ENCODE measurements around the gene SOWAHB.
A peak's percentile ranks its signal among the peaks of the same experiment; 100 is the strongest.
"Not testable (repeated sequence)": the region's sequence is repeated elsewhere in the genome, so short reads cannot be mapped to it uniquely, and the experiment has no call there.

The SOWAHB gene

DNA sequence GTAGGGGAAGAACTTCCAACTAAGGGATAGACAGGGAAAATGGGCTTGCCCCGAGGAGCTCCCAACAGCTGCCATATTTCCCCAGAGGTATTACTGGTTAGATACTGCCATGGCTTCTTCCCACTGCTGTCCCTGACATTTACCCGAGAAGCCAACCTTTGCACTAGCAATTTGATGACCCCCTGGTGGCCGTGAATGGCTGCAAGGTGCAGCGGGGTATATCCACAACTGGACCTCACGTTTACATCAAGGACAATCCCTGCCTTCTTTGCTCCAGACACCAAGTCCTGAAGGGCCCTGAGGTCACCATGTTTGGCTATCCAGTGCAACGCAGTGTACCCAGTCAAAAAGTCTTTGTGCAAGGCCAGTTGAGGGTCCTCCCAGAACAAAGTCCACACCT is 2.3 kb downstream of the SOWAHB start:
- DNase-seq (ENCODE audit: low spot score), result no peak

DNA sequence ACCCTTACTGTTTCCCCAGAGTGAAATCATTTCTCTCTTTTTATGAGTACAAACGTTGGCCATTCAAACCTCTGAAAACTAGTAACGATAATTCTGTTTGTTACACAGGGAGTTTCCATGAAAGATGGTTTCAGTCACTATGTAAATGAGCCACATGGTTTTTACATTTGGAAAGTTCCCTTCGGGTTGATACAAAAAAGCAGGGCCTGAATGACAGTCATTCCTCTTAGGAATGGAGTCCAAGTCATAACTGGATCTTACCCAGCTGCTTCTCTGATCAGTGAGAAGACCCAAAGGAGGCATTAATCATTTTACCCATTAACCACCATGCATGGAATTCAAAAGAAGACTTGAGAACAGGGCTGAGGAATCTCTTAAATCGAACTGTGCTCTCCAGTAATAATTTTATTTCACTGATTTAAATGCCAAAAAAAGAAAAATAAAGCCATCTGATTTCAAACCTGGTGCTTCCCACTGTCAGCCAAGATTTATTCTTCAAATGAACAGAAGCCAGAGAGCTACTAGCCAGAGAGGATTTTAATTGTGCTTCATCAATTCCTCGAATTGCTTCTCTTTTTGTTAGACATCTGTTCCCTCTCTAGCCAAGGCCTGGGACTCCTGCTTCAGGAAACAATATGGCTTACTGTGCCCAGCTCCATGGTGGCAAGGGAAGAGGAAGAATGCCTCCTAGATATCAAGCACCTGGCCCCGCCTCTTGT is 3.2 kb downstream of the SOWAHB start:
- DNase-seq (ENCODE audit: low spot score), result no peak

GRCh38 chr4:76892601-76893000 is 5.3 kb downstream of the SOWAHB start:
- DNase-seq (ENCODE audit: low spot score), result no peak

- DNase-seq (ENCODE audit: low spot score), result no peak
These were observed 5.9 kb downstream of the SOWAHB start for GRCh38 chr4:76892001-76892400.

DNA sequence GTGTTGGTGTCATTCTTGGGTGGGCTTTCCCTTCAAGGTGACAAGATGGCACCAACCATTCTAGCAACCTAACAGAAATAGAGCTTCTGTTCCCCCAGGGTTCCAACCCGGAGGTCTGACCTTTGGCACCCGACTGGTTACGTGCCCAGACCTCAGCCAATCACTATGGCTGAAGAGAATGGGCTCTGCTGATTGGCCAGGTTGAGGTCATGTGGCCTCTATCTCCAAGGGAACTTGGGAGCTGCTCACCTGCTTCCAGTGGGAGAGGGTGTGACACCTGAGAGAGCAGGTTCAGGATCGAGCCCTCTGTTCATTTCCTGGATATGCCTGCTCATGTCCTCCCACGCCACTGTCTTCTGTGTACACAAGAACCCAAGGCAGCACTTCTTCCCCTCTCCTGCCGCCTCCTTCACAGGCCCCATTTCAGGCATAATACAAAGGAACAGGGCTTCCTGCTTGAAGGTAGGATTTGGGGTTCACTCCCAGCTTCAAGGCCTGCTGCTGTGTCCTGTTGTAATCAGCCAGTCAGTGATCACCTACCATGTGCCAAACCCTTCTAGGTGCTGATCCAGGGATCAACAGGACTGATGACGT is 11.0 kb downstream of the SOWAHB start:
- no peak for DNase-seq (ENCODE audit: low spot score)

GRCh38 chr4:76886214-76886613 is 11.7 kb downstream of the SOWAHB start:
- no peak for DNase-seq (ENCODE audit: low spot score)

DNA sequence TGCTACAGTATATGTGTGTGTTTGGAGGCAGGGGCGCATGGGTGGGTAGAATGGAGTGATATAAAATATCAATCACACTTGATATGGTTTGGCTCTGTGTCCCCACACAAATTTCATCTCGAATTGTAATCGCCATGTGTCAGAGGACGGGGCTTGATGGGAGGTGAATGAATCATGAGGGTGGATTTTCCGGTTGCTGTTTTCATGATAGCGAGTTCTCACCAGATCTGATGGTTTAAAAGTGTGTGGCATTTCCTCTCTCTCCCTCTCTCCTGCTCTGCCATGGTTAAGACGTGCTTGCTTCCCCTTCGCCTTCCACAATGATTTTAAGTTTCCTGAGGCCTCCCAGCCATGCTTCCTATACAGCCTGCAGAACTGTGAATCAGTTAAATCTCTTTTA is 14.8 kb downstream of the SOWAHB start:
- no peak for DNase-seq (ENCODE audit: low spot score)

GRCh38 chr4:76882630-76883029 is 15.3 kb downstream of the SOWAHB start:
- DNase-seq (ENCODE audit: low spot score), result no peak

DNA sequence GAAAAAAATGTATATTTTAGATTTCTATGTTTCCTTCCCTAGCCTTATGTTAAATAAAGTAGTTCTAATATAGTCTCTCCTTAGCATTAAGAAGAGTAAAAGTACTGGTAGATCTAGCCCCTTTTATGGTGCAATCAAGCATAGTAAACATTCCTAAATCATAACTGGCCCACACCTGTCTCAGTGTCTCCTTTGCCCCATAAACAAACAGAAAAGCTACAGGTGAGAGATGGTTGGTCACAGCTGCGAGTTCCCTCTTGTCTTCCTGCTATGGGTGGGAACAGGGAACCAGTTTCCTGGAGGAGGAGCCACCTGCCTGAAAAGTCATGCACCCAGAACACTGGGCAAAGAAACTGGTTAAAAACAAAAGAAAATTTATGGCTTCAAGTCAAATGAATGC is 16.6 kb downstream of the SOWAHB start:
- DNase-seq (ENCODE audit: low spot score), result no peak

GRCh38 chr4:76879731-76880364 is 18.1 kb downstream of the SOWAHB start:
- no peak for DNase-seq (ENCODE audit: low spot score)

DNA sequence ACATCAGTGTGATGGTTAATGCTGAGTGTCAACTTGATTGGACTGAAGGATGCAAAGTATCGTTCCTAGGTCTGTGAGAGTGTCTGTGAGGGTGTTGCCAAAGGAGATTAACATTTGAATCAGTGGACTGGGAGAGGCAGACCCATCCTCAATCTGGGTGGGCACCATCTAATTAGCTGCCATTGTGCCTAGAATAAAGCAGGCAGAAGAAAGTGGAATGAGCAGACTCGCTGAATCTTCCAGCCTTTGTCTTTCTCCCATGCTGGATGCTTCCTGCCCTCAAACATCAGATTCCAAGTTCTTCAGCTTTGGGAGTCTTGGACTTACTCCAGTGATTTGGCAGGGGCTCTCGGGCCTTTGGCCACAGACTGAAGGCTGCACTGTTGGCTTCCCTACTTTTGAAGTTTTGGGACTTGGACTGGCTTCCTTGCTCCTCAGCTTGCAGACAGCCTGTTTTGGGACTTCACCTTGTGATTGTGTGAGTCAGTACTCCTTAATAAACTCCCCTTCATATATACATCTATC is 19.2 kb downstream of the SOWAHB start:
- DNase-seq (ENCODE audit: low spot score), result not testable (repeated sequence)

DNA sequence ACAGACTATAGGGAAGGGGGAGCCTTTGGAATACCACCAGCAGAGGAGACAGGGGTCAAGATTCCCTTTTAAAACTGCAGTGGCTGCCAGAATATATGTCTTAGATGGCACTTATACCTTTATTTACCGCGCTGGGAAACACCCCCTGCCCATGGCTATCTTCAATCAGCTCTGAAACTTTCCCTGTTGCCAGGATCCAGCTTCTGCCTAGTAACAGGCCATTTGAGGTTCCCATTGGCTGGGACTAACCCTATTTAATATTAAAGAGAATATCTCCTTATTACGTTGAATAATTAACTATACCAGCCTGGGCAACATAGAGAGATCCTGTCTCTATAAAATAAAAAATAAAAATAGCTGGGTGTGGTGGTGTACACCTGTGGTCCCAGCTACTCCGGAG is 23.8 kb downstream of the SOWAHB start:
- DNase-seq (ENCODE audit: low spot score), result no peak

DNA sequence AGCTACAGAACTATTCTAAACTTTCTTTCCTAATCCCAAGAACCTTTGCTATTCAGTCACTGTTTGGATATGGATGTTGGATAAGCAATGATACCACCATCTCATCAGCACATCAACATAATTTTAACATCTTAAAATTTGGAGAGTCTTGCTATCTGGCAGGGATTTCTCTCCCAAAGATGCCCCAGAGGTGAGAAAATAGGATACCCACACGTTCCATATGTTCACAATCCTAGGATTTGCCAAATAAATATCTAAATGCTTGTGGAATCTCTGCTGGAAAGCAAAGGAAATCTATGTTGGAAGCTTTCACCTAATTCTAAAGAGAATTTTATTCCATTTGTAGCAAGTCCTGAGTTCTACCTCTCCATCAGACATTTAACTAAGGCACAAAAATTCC is 24.4 kb downstream of the SOWAHB start:
- no peak for DNase-seq (ENCODE audit: low spot score)

DNA sequence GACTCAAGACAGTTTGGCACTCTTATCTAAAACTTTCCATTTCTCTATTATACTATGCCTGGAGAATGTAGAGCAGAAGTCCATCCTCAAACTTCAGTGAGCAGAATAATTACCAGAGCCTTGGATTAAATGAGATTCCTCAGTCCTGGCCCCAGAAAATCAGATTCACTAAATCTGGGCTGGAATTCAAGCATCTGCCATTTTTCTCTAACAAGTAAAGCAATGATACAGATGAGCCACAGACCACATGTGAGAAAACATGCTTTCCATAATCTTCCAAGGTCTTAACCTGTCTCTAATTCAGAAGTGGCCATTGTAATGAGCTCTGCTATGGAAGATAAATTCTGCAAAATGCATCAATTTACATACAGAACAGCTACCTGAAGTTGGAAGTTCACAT is 25.4 kb downstream of the SOWAHB start:
- no peak for DNase-seq (ENCODE audit: low spot score)

DNA sequence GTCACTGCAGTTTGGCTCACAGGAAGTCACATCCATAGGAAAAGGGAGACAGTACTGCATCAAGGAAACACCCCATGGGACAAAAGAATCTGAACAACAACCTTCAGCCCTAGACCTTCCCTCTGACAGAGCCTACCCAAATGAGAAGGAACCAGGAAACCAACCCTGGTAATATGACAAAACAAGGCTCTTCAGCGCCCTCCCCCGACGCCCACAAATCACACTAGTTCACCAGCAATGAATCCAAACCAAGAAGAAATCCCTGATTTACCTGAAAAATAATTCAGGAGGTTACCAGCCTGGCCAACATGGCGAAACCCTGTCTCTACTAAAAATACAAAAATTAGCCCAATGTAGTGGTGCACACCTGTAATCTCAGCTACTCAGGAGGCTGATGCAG is 29.2 kb downstream of the SOWAHB start:
- DNase-seq (ENCODE audit: low spot score), result not testable (repeated sequence)

GRCh38 chr4:76867880-76868655 is 29.9 kb downstream of the SOWAHB start:
- no peak for DNase-seq (ENCODE audit: low spot score)

DNA sequence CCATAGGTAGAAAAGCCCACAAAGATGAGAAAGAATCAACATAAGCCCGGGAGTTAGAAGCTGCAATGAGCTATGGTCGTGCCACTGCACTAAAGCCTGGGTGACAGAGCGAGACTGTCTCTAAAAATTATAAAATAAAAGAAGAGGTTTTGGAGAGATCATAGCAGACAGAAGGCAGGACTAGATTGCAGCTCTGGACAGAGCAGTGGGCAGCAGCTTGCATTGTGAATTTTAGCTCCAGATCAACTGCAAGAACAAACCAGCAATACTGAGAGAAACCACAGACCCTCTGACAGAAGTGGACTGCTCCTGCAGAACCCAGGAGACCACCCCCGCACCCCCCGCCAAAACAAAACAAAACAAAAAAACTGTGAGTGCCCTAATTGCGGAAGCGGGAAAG is 30.6 kb downstream of the SOWAHB start:
- DNase-seq (ENCODE audit: low spot score), result no peak

- no peak for DNase-seq (ENCODE audit: low spot score)
These were observed 31.3 kb downstream of the SOWAHB start for GRCh38 chr4:76866641-76867040.

DNA sequence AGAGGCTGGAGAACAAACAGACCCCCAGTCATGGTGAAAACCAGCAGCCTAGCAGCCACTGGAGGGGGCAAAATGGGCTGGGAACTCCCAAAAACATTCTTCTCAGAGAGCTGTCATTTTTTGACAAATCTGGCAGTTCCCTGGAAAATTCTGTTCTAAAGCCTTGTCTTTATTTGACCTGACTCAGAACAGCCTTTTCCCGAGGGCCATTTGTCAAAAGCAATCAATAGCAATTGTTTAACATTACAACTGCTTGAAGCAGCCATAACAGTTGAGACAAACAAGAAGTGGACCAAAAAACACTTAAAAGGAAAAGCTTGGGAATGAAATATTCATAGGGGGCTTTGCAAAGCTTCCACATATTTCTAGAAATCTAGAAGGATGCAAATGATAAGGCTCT is 39.6 kb downstream of the SOWAHB start:
- no peak for DNase-seq (ENCODE audit: low spot score)

- no peak for DNase-seq (ENCODE audit: low spot score)
These were observed 40.9 kb downstream of the SOWAHB start for GRCh38 chr4:76857074-76857409.

- peak; percentile 10 for DNase-seq (ENCODE audit: low spot score)
These were observed 41.5 kb downstream of the SOWAHB start for GRCh38 chr4:76856243-76857073.

- DNase-seq (ENCODE audit: low spot score), result no peak
These were observed 43.1 kb downstream of the SOWAHB start for GRCh38 chr4:76854858-76855257.
